ENCODE results near the gene CYBA.
A peak's percentile ranks its signal among the peaks of the same experiment; 100 is the strongest.

The CYBA gene

DNA sequence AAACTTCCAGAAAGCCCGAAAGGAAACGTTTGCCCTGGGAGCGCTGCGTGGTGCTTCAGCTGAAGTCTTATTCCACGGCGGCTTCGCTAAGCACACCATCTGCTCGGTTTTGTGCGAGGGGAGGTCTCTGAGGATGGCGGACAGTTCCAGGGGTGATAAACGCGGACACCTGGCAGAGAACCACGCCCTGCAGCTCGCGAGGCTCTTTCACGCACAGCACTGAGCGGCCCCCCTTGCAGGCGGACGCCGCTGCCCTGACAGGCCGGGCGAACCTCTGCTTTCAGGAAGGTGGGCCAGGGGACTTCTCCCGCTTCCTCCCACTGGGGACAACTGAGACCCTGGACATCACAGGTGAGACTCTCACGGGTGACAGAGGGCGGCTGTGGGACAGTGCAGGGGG is 8.3 kb upstream of the CYBA start:
- no peak for DNase-seq

DNA sequence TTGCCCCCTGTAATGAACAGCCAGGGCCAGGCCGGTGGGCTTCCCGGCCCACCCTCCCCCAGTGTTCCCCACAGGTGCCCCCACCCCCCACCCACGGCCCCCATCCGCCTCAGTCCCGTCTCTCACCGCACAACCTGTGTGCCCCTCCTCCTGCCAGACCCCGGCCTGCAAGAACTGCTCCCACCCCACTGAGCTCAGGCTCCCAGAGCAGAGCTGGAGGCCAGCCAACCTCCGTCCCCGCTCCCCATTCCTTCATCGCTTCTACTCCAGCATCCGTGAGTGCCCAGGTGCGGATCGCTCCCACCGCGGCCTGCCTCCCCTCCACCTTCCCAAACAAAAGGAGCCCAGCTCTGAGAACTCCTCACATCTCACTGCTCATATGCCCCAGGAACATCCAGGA is 7.9 kb upstream of the CYBA start:
- DNase-seq = no peak

DNA sequence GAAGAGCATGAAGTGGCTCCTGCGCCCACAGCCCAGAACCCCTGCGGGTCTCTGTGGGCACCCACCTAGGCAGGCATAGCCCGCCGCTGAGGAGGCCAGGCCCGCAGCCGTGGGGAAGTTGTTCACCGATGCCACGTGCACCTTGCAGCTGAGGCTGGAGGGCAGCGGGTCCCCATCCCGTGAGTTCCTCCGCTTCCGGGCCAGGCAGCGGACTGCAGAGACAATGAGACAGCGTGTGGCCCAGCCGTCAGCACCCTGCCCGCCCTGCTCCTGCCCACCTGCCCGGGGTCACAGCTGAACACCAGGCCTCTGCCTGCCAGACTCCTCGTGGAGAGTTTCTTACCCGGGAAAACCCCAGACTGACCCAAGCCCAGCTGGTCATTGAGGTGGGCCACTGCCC is 6.5 kb upstream of the CYBA start:
- DNase-seq = no peak

DNA sequence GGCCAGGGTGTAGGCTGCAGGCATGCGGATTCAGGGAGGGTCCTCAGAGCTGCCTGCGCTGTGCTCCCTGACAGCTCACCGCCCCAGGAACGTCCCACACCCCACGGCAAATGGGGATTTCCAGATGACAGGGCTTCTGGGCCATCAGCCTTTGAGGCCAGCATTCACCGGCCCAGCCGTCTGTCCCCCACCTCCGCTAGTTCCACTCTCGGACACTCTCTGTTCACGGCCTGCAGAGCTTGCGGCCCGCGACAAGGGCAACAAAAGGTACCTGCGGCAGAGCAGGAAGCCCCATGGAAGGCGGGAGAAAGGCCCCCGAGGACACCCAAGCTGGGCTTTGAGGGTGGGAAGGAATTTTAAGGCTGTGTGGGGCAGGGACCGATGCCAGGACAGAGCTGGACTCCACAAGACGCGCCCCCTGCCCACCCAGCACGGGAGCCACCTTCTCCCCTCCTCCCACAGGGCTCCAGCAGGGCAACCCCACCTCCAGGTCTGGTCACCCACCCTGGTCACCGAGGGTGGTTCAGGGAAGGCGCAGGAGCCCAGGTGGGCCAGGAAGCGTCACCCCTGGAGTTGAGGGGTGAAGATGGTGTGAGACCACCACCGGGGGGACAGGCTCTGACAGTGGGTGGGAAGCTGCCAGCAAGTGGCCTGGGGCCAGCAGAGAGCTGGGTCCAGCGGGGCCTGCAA is 5.6 kb upstream of the CYBA start:
- DNase-seq = no peak

DNA sequence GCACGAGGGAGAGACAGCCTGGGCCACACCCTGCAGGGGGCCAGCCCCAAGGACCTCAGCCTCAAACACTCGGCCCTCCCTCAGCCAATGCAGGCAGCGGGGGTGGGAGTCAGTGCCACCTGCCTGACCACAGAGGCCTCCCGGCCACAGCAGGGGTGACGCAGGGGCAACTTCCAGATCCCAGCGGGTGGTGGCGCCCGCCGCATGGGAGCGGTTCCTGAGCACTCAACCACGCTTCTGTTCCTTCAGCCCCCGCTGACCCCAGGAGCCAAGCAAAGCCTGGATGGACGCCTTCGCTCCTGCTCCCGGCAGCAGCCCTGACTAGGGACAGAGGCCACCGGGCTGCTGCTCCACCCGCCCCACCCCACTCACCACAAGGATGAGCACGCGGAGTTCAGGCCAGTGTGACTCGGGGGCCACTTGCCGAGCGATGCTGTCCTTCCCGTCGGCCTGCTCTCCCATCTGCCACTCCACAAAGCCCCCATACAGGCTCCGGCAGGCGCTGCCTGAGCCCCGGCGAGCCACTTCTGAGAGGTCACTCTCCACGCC is 5.0 kb upstream of the CYBA start:
- DNase-seq = no peak

DNA sequence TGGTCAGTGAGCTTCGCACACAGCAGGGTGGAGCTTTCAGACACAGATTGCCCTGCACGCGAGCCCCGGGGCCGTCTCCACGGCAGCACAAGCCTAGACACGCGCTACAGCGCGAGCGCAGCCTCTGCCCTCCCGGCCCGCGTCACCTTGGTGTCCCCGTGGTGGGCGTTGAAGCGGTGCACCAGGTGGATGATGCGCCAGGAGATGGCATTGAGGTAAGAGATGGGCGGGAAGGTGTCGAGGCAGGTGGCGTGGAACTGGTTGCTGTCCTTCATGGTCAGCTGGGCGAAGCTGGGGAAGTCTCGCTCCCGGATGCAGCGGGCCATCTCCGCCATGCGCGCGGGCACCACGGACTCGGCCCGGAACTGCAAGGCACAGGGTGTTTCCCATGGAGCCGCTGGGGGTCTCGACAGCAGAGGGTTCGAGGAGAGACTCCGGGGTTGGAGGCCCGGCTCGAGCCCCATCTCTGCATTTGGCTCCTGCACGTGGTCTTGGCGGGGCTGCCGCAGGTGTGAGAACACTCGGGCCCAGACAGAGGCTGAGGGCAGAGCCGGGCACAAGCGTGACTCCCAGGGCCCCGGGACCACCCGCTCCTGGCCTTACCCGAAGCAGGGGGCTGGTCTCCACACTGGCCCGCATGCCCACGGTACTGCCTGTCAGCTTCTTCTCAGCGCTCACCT is 4.3 kb upstream of the CYBA start:
- no peak for DNase-seq

DNA sequence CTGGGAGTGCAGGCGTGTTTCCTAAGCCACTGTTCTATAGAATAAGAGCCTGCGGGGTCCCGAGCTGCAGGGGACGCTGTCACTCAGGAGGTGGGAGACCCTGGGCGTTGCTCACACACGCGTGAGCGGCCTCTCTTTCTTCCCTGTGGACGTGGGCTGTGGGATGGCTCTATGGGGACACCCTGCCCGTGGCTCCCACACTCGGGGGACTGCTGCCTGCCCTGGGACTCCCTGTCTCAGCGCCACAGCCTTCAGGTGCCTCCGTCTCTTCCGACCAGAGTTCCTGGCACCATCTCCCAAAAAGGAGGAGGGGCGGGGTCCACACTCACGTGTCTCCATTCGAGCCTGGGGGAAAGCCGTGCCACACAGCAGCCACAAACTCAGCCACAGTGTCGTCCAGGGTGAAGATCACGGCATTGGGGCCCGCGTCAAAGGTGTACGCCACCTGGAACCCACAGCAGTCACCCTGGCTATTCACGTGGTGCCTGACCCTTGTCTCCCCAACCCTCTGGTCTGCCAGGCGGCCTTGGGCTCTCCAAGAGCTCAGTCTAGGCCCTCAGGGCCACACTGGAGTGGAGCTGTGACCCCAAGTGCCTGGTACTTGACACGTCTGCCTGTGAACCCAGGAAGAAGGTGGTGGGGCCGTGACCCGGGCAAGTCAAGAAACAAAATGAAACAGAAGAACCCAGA is 3.7 kb upstream of the CYBA start:
- DNase-seq = no peak

DNA sequence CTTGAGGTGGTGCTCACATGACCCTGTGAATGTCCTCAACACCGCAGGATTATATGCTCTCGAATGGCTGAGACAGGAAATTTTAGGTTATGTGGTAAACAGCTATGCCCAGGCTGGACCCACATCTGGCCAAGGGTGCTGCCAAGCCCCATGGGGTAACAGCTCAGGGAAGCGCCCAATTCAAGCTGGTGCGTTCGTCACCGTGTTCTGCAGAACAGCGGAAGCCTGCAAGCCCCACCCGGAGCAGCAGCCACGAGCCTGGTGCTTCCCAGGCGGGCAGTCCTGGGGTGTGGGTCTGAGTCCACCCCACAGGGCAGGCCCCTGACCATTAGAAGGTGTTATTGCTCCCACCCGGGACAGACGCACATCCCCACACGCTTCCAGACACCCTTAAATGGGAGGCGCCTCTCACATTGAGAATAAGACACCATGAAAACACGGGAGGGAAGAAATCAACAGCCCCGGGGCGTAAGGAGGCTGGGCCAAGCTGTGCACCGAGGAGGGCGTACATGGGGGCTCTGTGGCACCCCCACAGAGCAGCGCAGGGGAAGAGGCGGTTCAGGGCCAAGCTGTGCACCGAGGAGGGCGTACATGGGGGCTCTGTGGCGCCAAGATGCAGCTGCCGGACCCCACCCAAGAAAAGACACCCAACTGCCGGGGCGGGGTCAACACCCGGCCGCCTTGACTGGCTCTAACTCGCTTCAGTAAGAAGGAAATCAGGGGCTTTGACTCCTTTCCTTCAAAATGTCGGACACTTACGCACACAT is 2.9 kb upstream of the CYBA start:
- peak; percentile 33 for DNase-seq

DNA sequence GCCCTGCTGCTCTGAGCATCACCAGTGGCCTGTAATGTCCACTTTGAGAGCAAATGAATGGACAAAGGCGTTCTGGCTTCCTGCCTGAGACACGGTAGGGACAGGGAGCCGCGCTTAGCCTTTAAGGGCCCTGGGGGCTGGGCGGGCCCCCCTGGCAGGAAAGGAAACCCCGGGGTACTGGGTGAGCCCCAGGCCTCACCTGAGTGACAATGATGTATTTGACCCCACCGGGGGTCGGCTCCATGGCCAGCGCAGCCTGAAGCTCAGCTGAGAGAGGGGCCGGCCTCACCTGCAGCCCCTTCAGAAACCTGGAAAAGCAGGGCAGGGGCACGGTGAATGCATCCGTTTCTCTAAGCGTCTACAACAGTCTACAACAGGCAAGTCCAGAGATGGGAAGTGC is 2.2 kb upstream of the CYBA start:
- DNase-seq = no peak

DNA sequence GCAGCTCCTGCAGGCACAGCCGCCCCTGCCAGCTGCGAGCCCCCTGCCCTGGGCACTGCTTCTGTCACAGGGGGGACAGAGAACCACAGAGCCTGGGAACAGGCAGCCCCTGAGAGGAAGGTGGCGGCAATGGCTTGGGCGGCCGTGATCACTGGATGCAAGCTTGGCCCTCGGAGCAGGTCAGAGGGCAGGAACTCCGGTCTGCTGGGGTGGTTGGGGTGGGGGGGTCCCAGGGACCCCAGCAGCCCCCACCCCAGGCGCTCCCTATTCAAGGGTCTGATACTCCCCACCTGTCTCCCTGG is 1.9 kb upstream of the CYBA start:
- DNase-seq = no peak

DNA sequence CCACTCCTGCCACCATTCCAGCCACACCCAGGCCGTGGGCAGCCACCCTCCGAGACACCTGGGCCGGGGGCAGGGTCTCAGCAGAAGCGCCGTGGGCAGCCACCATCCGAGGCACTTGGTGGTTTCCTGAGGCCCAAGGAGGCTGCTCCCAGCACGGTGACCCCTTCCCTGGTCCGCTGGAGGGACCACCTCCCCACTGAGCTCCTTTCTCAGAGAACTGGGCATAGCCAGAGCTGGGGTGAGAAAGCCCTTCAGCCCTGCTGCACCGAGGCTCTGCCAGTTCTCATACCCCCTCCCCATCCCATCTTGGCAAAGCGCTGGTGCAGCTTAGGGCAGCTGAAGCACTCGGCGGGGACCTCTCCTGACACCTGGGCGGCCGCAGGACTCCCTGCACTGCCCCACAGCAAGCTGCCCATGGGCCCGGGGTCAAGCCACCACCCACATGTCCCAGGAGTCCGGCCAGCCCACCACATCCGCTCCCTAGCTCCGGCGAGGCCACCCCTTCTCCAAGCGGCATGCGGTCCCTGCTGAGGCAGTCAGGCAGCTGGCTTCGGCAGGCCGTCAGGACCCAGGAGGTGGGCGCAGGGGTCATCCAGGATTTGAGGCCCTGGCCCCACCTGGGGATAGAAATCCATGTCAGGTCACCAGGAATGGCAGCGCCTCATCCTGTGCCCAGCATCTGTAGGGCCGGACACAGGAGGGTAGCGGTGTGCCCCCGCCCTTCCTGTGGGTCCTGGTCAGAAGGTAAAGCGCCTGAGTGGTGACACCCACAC is 1.3 kb upstream of the CYBA start:
- no peak for DNase-seq

DNA sequence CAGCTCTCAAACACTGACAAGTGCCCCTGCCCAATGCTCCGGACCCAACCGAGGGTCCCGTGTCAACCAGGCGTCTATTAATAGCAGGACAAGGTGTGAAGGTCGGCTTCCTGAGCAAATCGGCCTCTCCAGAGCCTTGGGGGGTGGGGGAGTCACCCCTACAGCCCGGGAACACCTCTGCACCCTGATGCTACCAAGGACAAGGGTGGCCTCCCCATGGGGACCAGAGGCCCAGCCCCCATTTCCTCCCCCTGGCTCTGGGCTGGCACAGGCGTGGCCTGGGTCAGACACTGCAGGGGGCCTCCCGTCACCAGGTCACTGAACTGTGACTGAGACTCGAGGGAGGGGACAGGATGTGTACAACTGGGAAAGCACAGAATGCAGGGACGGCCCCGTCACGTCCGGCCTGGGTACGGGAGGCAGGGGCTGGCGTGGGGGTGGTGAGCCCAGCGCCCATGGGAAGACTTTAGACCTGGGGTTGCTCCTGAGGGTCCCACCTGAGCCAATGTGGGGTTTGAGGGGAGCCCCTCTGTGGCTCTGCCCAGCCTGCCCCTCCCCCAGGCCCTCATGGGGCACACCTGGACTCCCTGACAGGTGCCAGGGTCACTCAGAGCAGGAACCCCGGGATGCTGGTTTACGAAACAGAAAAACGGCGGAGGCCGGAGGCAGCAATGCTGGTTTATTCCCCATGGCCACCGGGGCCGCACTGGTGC is 579 bp upstream of the CYBA start:
- DNase-seq = peak; percentile 90

DNA sequence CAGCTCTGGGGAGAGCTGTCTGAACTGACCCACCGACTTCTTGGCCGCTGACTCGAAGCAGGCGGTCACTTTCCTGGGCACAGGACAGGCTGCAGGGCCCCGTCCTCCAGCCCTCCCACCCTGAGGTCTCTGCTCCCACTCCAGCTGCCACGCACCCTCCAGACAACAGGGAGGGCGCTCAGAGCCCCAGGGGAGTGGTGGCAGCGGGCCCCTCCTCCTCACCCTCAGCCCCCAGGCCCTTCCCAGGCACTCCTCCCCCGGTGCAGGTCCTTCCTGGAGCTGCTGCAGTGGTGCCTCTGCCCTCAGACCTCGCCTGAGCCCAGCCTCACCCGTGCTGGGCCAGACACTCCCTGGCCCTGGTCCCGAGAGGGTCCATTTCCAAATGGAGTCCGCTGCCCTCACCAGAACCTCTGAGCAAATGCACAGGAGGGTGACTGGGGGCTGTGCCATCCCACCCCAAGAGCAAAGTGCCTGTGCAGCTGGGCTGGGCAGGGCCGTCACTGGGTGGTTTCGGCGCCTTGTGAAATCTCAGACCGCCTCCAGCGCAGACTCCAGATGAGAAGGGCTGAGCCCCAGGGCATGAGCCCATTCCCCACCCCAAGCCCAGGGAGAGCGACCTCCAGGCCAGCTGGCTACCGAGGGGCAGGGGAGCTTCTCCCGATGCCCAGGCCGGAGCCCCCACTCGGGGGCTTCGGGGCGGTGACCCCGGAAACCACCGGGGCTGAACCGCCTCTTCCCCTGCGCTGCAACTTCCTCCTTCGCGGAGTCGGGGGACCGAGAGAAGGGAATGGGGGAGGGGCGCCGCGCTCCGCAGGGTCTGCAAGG is 717 bp downstream of the CYBA start:
- DNase-seq = peak; percentile 47

DNA sequence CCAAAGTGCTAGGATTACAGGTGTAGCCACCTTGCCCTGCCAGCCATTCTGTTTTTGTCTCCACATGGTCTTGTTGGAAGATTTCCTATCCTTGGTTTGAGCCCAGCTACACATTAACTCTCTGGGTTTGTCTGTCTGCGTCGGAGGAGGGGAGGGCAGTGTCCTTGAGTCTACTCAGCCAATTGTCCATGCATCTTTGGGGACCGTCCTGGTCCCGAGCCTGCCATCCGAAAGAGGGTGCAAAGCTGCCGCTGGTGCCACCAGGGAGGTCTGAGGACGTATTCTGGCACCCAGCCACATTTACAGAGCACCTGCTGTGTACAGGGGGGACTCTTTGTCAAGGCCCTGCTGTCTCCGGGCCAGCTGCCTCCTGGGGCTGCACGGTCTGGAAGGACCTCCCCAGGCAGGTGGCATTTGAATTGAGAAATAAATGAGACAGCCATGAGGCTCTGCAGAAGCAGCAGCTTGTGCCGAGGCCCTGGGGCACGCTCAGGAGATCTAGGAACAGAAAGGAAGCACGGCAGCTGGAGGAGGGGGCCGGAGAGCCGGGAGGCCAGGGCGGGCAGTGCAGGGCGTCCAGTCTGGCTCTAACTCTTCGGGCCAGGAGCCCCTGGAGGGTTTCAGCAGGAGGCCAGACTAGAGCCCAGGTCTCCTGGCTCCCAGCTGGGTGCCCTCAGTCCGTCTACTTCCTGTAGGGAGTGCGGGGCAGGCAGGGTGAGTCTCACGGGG is 1.5 kb downstream of the CYBA start:
- no peak for DNase-seq

DNA sequence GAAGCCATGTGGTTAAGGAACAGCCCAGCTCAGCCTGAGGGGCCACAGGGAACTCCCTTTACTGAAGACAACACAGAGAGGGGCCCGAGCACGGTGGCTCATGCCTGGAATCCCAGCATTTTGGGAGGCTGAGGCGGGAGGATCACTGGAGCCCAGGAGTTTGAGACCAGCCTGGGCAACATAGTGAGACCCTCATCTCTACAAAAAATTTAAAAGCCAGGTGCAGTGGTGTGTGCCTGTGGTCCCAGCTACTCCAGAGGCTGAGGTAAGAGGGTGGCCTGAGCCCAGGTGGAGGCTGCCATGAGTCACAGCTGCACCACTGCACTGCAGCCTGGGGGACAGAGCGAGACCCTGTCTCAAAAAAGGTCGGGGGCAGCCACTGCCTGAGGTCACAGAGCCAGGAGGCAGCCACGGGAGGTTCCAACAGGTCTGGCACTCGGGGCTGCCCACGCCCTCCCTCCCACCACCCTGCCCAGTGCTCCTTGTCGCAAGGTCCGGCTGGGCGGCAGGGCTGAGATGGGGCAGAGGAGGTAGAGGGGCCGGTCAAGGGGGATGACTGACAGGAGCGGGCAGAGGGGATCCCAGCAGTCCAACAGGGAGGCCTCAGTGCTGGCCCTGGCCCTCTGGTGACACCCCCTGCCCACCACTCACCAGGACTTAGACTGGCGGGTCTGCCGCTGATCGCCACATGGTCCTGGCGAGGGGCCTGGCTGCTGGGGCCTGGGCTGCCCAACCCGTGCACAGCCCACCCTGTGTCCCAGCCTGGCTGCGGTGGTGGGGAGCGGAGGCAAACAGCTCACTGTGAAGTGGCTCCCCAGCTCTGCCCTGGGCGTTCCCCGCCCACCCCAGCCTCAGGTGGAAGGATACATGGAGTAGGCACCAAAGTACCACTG is 3.4 kb downstream of the CYBA start:
- DNase-seq = no peak

DNA sequence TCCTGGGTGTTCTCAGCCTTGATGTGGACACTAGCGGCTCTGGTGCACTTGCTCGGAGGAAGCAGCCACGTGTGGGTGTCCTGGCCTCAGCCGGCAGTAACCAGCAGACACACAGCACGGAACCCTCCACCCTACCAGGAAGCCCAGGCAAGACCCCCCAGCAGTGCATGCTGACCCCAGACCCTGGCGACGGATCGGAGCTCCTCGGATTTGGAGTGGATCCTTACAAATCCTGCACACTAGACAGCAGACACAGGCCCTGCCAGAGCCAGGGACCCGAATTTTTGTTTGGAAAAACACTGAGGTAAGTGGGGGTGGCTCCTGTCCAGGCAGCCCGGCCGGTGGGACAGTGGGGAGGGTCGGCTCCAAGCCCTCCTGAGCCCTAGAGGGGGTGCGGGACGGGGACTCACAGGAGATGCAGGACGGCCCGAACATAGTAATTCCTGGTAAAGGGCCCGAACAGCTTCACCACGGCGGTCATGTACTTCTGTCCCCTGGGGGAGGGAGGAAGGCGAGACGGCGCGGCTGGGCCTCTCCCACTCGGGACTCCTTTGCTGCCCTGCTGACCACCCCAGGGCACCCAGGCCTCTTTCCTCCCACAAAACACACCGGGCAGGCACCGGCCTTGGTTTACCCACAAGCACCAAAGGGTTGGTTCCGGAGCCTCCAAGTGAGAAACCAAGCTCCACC is 4.4 kb downstream of the CYBA start:
- DNase-seq = no peak

DNA sequence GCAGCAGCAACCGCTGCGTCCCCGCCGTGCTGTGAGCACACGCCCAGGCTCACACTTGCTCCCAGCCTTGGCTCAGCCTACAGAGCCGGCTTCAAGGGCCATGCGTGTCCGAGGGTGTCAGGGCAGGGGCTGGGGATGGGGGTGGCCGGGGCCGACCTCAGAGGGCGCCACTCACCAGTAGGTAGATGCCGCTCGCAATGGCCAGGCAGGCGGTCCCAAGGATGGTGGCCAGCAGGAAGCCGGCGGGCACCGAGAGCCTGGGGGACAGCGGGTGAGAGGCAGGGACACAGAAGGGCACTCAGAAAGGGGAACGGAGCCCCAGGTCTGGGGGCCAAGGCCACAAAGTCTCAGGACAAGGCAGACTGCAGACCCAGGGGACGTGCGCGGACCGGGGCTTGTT is 4.9 kb downstream of the CYBA start:
- no peak for DNase-seq

DNA sequence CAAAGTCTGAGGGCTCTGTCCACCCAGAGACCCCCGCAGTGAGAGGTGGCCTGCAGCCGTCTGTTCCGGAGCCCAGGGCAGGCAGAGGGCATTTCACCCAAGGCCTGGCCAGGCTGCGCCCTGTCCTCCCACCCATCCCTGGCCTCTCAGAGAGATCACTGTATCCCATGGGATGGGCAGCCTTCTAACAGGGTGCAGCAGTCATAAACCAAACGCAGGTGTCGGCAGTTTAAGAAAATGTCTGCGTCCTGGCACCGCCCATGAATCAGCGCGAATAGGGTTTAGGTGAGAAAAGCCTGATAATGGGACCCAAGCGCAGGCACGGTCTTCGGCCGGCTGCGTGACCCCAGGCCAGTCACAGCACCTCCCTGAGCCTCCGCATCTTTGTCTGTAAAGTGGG is 5.4 kb downstream of the CYBA start:
- no peak for DNase-seq

DNA sequence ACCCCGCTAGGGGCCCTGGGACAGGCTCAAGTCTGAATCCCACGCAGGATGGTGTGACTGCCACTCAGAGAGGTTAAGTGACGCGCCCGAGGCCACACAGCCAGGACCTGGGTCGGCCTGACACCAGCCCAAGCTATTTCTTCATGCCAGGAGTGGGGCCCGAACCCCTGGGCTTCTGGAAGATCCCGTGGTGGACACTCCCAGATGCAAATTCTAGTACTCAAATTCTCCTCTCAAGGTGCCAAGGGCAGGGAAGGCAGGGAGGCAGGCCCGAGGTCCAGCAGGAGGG is 7.3 kb downstream of the CYBA start:
- DNase-seq = no peak

Measured in CD4-positive, alpha-beta T cell treated with Interleukin-17A for 1 hour (primary cell).